Activated CD4-positive, alpha-beta memory T cell treated with anti-CD3 and anti-CD28 coated beads for 36 hours (primary cell): ENCODE data around the gene NEK6. TPM values are rescaled to one million over a fixed set of nuclear protein-coding genes. Genes with fewer than 3 reads are reported as not detected.

Experiments used
- CTCF ChIA-PET: fragments of 350-600 bp; sonication (Branson Sonifier 250); formaldehyde crosslinking; loops from one replicate; lab custom pipeline; 2021; ENCODE audit warnings: antibody characterized with exemption, inconsistent platforms; lab: Charles Lee
- POLR2A ChIA-PET: fragments of 350-600 bp; sonication (Branson Sonifier 250); formaldehyde crosslinking; loops from one replicate; lab custom pipeline; 2021; ENCODE audit warnings: antibody characterized with exemption; lab: Charles Lee
- DNase-seq: peaks from one replicate; pipeline ENCODE4 v3.0.0-alpha.2; 2020
- H3K27ac Mint-ChIP-seq: one replicate; pipeline ENCODE4 v1.8.0; 2021; ENCODE audit warnings: mixed read lengths
- H3K27me3 Mint-ChIP-seq: one replicate; pipeline ENCODE4 v1.8.0; 2021; ENCODE audit warnings: mixed read lengths
- H3K36me3 Mint-ChIP-seq: one replicate; pipeline ENCODE4 v1.8.0; 2021; ENCODE audit warnings: mixed read lengths
- H3K4me1 Mint-ChIP-seq: one replicate; pipeline ENCODE4 v1.8.0; 2021; ENCODE audit warnings: low read depth, mixed read lengths
- H3K4me3 Mint-ChIP-seq: one replicate; pipeline ENCODE4 v1.8.0; 2021; ENCODE audit warnings: mild to moderate bottlenecking, mixed read lengths
- H3K9me3 Mint-ChIP-seq: one replicate; pipeline ENCODE4 v1.8.0; 2021; ENCODE audit warnings: mixed read lengths
- intact Hi-C: fragments of 100-400 bp; cut with micrococcal nuclease; formaldehyde crosslinking; loops from one replicate; pipeline ENCODE4 v1.15.1; 2023
- total RNA-seq, 2 experiments: library from RNA; stranded (reverse); gene quantifications; one replicate each; pipeline ENCODE4 v1.2.3, GENCODE V29; 2021

NEK6 gene
- total RNA-seq, 2 experiments from 2014 or later, result 16.1 to 18.8 TPM

DNA sequence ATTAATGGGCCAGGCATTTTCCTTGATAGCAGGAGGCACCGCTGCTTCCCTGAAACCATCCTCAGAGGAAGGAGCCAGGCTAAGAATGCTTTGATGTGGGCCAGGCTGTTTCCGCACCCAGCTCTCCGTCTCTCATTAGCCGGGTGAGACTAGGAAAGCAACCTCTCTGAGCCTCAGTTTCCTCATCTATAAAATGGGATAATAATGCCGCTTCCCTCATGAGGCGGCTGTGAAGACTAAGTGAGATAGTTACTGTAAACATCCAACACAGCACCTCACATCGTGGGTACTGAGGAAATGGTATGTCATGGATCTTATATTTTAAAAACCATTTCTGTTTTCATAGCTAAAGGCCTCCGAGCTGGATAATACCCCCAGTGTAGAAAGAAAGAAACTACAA, 46.5 kb downstream of the NEK6 start:
- ChIA-PET POLR2A (no interaction called here), CTCF (interaction anchor here (0.8 to 3.4 kb wide), 2 partner anchors 14 to 177 kb away, joined by 3 to 11 read pairs; no protein-coding TSS in a partner anchor)
- intact Hi-C loops, result no loop called here
- no peak for DNase-seq
- H3K27ac Mint-ChIP-seq, result no peak overlapping the region
- no peak overlapping the region for H3K4me3 Mint-ChIP-seq
- H3K4me1 Mint-ChIP-seq, result peaks cover 12% of the 10 kb centered on the region
- H3K27me3 Mint-ChIP-seq, result no peaks in the 10 kb centered on the region
- no peaks in the 10 kb centered on the region for H3K9me3 Mint-ChIP-seq
- peaks cover 5% of the 10 kb centered on the region for H3K36me3 Mint-ChIP-seq

DNA sequence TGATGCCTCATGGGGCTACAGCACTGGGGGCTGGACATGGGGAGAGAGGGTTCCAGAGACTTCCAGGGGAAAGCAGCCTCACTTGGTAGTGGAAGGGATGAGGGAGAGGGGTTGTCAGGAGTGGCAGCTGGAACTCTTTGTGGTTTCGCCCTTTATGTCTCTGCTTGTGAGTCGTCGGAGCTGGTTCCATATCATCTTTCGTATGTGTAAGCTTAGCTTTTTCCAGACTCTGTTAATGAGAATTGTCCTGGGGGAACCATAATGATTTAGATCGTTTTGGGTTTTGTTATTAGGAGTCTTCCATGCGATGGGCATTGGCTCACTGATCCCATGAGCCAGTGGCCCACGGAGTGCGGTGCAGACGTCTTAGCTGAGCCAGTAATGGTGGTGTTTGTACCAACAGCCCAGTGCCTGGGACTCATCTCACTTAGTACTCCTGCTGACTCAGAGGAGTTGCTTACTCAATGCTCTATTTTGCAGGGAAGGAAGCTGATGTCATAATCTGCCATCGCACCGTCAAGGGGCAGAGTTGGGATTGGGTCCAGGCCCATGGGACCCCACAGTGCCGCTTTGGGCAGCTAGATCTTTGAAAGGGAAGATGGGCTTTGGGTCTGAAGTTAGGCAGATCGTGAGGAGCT, 48.5 kb downstream of the NEK6 start:
- Mint-ChIP-seq H3K36me3 (peaks cover 5% of the 10 kb centered on the region), H3K9me3 (no peaks in the 10 kb centered on the region), H3K27me3 (no peaks in the 10 kb centered on the region), H3K4me3 (no peak overlapping the region), H3K4me1 (peaks cover 10% of the 10 kb centered on the region), H3K27ac (no peak overlapping the region)
- ChIA-PET CTCF (interaction anchor here (1.6 to 2.0 kb wide), 2 partner anchors 14 to 179 kb away, joined by 3 to 9 read pairs; no protein-coding TSS in a partner anchor), POLR2A (no interaction called here)
- intact Hi-C loops, result no loop called here
- DNase-seq, result no peak

DNA sequence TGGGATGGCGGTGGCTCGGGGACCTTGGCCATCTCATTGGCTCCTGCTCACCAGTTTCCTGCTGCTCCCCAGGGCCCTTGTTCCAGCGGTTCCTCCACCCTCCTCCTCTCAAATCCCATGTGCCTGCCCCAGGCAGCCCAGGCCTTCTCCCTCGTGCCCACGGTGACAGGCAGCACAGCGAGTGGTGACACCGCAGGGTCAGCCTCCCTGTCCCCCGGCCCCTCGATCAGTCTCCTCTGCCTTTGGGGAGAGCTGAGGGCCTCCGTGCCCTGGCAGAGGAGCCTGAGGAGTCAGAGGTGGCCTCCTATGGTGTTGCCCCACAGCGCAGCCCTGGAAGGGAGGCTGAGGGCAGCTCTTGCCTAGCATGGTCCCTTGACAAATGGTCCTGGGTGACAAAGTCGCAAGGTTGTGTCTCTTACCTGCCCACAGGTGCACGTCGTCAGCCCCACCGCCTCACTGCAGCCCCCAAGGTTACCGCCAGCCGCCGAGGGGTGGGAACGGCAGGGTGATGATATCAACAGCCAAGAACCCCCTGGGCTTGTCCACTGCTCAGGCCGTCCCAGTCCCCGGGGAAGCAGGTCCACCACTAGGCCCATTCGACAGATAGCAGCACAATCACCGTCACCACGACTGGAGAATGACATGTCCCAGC, 49.8 kb downstream of the NEK6 start:
- Mint-ChIP-seq H3K4me3 (no peak overlapping the region), H3K36me3 (peaks cover 5% of the 10 kb centered on the region), H3K9me3 (no peaks in the 10 kb centered on the region), H3K27me3 (no peaks in the 10 kb centered on the region), H3K27ac (no peak overlapping the region), H3K4me1 (peaks cover 10% of the 10 kb centered on the region)
- no peak for DNase-seq
- intact Hi-C loops, result no loop called here
- CTCF ChIA-PET, result interaction anchor here (2.0 kb wide), 1 partner anchor 181 kb away, joined by 9 read pairs; no protein-coding TSS in a partner anchor
- POLR2A ChIA-PET, result no interaction called here

GRCh38 chr9:124308606-124309491, 51.1 kb downstream of the NEK6 start:
- H3K4me3 Mint-ChIP-seq, result no peak overlapping the region
- POLR2A ChIA-PET, result no interaction called here

DNA sequence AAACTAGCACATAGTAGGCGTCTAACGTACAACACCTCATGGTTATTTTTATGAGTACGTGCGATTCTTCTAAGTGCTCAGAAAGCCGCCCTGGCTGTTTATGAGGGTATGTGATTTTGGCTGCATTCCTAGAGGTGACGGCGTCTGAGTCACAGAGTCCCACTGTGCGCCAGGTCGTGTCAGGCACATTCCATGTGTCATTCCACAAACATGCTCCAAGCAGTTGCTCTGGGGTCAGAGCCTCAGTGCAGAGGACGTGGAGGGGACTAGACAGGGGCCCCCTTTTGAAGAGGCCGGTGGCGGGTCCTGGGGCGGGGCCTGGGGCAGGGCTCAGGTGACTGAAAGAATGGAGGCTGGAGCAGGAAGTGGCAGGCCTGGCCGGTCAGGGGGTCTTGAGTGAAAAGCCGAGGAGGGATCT, 51.9 kb downstream of the NEK6 start:
- H3K9me3 Mint-ChIP-seq, result no peaks in the 10 kb centered on the region
- H3K27me3 Mint-ChIP-seq, result no peaks in the 10 kb centered on the region
- ChIA-PET POLR2A (no interaction called here), CTCF (interaction anchor here (0.8 to 1.5 kb wide), 3 partner anchors 10 to 183 kb away, joined by 4 to 6 read pairs (median 4); no protein-coding TSS in a partner anchor)
- H3K4me3 Mint-ChIP-seq, result no peak overlapping the region
- intact Hi-C loops, result no loop called here
- peaks cover 2% of the 10 kb centered on the region for H3K36me3 Mint-ChIP-seq
- no peak for DNase-seq
- H3K4me1 Mint-ChIP-seq, result peaks cover 10% of the 10 kb centered on the region
- no peak overlapping the region for H3K27ac Mint-ChIP-seq

More at GRCh38 chr9:124308606-124309491, 51.1 kb downstream of the NEK6 start:
- Mint-ChIP-seq H3K27ac (no peak overlapping the region), H3K4me1 (peaks cover 10% of the 10 kb centered on the region), H3K36me3 (peaks cover 2% of the 10 kb centered on the region), H3K9me3 (no peaks in the 10 kb centered on the region), H3K27me3 (no peaks in the 10 kb centered on the region)
- intact Hi-C loops, result no loop called here
- DNase-seq, result no peak
- CTCF ChIA-PET, result interaction anchor here (0.8 to 1.0 kb wide), 2 partner anchors 12 to 182 kb away, joined by 4 to 6 read pairs; no protein-coding TSS in a partner anchor

- Mint-ChIP-seq H3K9me3 (no peaks in the 10 kb centered on the region), H3K4me1 (peaks cover 2% of the 10 kb centered on the region), H3K27me3 (no peaks in the 10 kb centered on the region), H3K36me3 (no peaks in the 10 kb centered on the region), H3K4me3 (no peak overlapping the region), H3K27ac (no peak overlapping the region)
- peak; percentile 40 for DNase-seq
- ChIA-PET POLR2A (no interaction called here), CTCF (interaction anchor here (1.5 to 1.6 kb wide), 2 partner anchors 9 to 185 kb away, joined by 4 to 6 read pairs; no protein-coding TSS in a partner anchor)
- intact Hi-C loops, result no loop called here
Measured at GRCh38 chr9:124311283-124311682, 53.5 kb downstream of the NEK6 start.

GRCh38 chr9:124312290-124313265, 54.8 kb downstream of the NEK6 start:
- H3K4me1 Mint-ChIP-seq, result no peaks in the 10 kb centered on the region
- intact Hi-C loops, result no loop called here
- H3K9me3 Mint-ChIP-seq, result no peaks in the 10 kb centered on the region
- POLR2A ChIA-PET, result no interaction called here
- no peak for DNase-seq
- CTCF ChIA-PET, result interaction anchor here (0.6 to 1.6 kb wide), 3 partner anchors 171 to 186 kb away, joined by 3 to 6 read pairs (median 3); no protein-coding TSS in a partner anchor
- H3K27me3 Mint-ChIP-seq, result no peaks in the 10 kb centered on the region
- no peak overlapping the region for H3K27ac Mint-ChIP-seq
- no peak overlapping the region for H3K4me3 Mint-ChIP-seq
- H3K36me3 Mint-ChIP-seq, result peaks cover under 1% of the 10 kb centered on the region

DNA sequence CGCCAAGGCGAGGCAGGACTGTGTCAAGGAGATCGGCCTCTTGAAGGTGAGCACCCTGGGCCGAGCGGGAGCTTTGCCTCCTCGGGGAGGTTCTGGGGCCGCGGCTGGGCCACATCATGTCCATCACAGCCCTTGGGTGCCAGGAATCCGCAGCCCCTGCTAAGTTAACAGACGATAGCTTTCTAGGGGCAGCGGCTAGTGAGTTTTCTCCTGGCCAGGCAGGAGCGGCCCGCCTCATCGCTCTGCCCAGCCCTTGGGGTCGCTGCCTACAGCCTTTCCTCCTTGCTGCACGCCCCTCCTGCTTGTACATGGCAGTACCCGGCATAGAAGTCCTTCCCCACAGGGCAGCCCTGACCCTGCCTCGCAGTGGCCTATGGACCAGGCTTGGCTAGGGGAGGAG, 56.2 kb downstream of the NEK6 start:
- H3K4me1 Mint-ChIP-seq, result no peaks in the 10 kb centered on the region
- peaks cover 2% of the 10 kb centered on the region for H3K36me3 Mint-ChIP-seq
- no peak overlapping the region for H3K27ac Mint-ChIP-seq
- no peaks in the 10 kb centered on the region for H3K9me3 Mint-ChIP-seq
- CTCF ChIA-PET, result interaction anchor here (0.8 kb wide), 2 partner anchors 10 to 187 kb away, joined by 3 to 4 read pairs; no protein-coding TSS in a partner anchor
- intact Hi-C loops, result no loop called here
- DNase-seq, result no peak
- H3K4me3 Mint-ChIP-seq, result no peak overlapping the region
- POLR2A ChIA-PET, result no interaction called here
- H3K27me3 Mint-ChIP-seq, result no peaks in the 10 kb centered on the region

DNA sequence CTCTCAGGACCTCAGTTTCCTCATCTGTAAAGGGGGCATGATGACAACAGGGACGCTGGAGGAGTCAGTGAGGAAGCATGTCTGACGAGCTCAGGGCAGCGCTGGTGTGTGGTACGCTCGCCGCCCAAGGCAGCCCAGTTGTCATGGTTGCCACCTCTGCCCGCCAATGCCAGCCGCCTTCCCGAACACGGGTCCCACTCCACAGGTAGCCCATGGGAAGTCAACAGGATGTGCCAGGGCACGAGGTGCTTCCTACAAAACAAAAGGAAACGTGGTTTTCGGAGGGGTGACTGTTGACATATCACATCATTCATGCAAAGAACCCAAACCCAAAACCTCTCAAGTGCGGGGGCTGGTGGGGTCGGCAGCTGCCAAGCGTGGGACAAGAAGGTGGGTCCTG, 58.1 kb downstream of the NEK6 start:
- CTCF ChIA-PET, result interaction anchor here (1.1 kb wide), 1 partner anchor 189 kb away, joined by 3 read pairs; no protein-coding TSS in a partner anchor
- H3K4me1 Mint-ChIP-seq, result peaks cover 4% of the 10 kb centered on the region
- no peak overlapping the region for H3K27ac Mint-ChIP-seq
- POLR2A ChIA-PET, result no interaction called here
- intact Hi-C loops, result no loop called here
- no peaks in the 10 kb centered on the region for H3K9me3 Mint-ChIP-seq
- no peaks in the 10 kb centered on the region for H3K27me3 Mint-ChIP-seq
- H3K4me3 Mint-ChIP-seq, result no peak overlapping the region
- DNase-seq, result no peak
- peaks cover 2% of the 10 kb centered on the region for H3K36me3 Mint-ChIP-seq

GRCh38 chr9:124320062-124320973, 62.6 kb downstream of the NEK6 start:
- POLR2A ChIA-PET, result no interaction called here
- DNase-seq, result peak; percentile 70
- CTCF ChIA-PET, result interaction anchor here (0.7 to 7.6 kb wide), 15 partner anchors 10 to 279 kb away, joined by 3 to 63 read pairs (median 4); no protein-coding TSS in a partner anchor
- Mint-ChIP-seq H3K4me3 (no peak overlapping the region), H3K9me3 (no peaks in the 10 kb centered on the region), H3K27me3 (no peaks in the 10 kb centered on the region), H3K27ac (no peak overlapping the region), H3K4me1 (peaks cover 4% of the 10 kb centered on the region), H3K36me3 (peaks cover 2% of the 10 kb centered on the region)
- intact Hi-C loops, result loop anchor here (2.0 kb wide), 1 partner anchor 194 kb away; no protein-coding TSS in a partner anchor
